GM12878 (cell line): ENCODE measurements around the gene STAC2. TPM values are rescaled to one million over a fixed set of nuclear protein-coding genes. Genes with fewer than 3 reads are reported as not detected.

Source experiments
- ATAC-seq: fragments of 200-7000 bp; cut with Tn5 transposase; 3 replicates; pipeline ENCODE4 v1.9.1; 2020; ENCODE audit warnings: mild to moderate bottlenecking, moderate library complexity
- BruUV-seq: library from RNA; stranded (reverse); fragments of 400-500 nt; replicated peaks from 2 replicates; lab custom pipeline; 2021; lab: Mats Ljungman, UMichigan
- CTCF ChIA-PET: fragments of 300-600 bp; sonication (Branson Sonifier 250); formaldehyde crosslinking; extraction: SDS; loops from one replicate; lab custom pipeline; 2021; ENCODE audit warnings: inconsistent platforms; lab: Yijun Ruan, JAX
- POLR2A ChIA-PET: fragments of 350-600 bp; formaldehyde crosslinking; extraction: SDS; loops from one replicate; lab custom pipeline; 2021; ENCODE audit warnings: inconsistent platforms; lab: Charles Lee
- RAD21 ChIA-PET: fragments of 300-600 bp; sonication (Branson Sonifier 250); formaldehyde crosslinking; loops from one replicate; lab custom pipeline; 2023; ENCODE audit warnings: antibody characterized with exemption; ENCODE audit not compliant: unreplicated experiment; lab: Charles Lee
- SMC1A ChIA-PET: fragments of 300-600 bp; sonication (Branson Sonifier 250); formaldehyde crosslinking; loops from one replicate; lab custom pipeline; 2023; ENCODE audit not compliant: unreplicated experiment, uncharacterized antibody; lab: Charles Lee
- DNase-seq: peaks from one replicate; pipeline ENCODE4 v3.0.0-alpha.2; 2011; ENCODE audit warnings: low read depth, low spot score
- FAIRE-seq: peaks from 3 replicates; lab custom pipeline; 2011; peaks lifted over from hg19 to GRCh38; lab: Jason Lieb, UNC
- H2AFZ ChIP-seq: 2 replicates; pipeline ENCODE4 v1.6.0; 2011; ENCODE audit warnings: low read depth, low read length, control low read depth; ENCODE audit not compliant: control insufficient read depth
- H3K27ac ChIP-seq: 2 replicates; pipeline ENCODE4 v1.5.1; 2011; ENCODE audit warnings: control low read depth; ENCODE audit not compliant: control insufficient read depth, insufficient read depth
- H3K27me3 ChIP-seq, 2 experiments: replicated peaks in 1 of 2; 2 replicates each; pipeline versions ENCODE4 v1.6.0 to v1.6.1; 2011; ENCODE audit warnings: low read length in 1 of 2; ENCODE audit not compliant: control insufficient read depth in 2 of 2, insufficient read depth in 2 of 2
- H3K36me3 ChIP-seq, 2 experiments: 2 replicates each; pipeline ENCODE4 v1.5.1; 2011; ENCODE audit warnings: low read length in 1 of 2; ENCODE audit not compliant: control insufficient read depth in 2 of 2, insufficient read depth in 2 of 2
- H3K4me1 ChIP-seq: 2 replicates; pipeline ENCODE4 v1.6.1; 2011; ENCODE audit warnings: mild to moderate bottlenecking, low read length, moderate library complexity, mixed read lengths; ENCODE audit not compliant: control insufficient read depth, insufficient read depth
- H3K4me2 ChIP-seq: 2 replicates; pipeline ENCODE4 v1.6.0; 2011; ENCODE audit warnings: control low read depth; ENCODE audit not compliant: control insufficient read depth, insufficient read depth
- H3K4me3 ChIP-seq: fragments of 200-600 bp; sonication (generic); 2 replicates; pipeline ENCODE4 v1.5.1; 2016
- H3K79me2 ChIP-seq: 2 replicates; pipeline ENCODE4 v1.6.0; 2011; ENCODE audit warnings: low read length; ENCODE audit not compliant: control insufficient read depth, insufficient read depth
- H3K9ac ChIP-seq: 2 replicates; pipeline ENCODE4 v1.8.0; 2011; ENCODE audit warnings: low read length, control low read depth, mixed read lengths; ENCODE audit not compliant: control insufficient read depth, insufficient read depth
- H3K9me3 ChIP-seq: replicated peaks from 3 replicates; pipeline ENCODE4 v1.5.1; 2011; ENCODE audit warnings: mild to moderate bottlenecking, low read length; ENCODE audit not compliant: control insufficient read depth, insufficient read depth
- H4K20me1 ChIP-seq: 2 replicates; pipeline ENCODE4 v1.6.0; 2011; ENCODE audit not compliant: control insufficient read depth, insufficient read depth
- EGR1 ChIP-seq, 2 experiments: IDR thresholded peaks; 1 replicate in 1 of 2; 2 replicates in 1 of 2; pipeline ENCODE4 v1.6.1; 2011 to 2012; ENCODE audit warnings: low read depth in 2 of 2, low read length in 2 of 2, borderline replicate concordance in 1 of 2, mild to moderate bottlenecking in 1 of 2, moderate library complexity in 1 of 2
- ESRRA ChIP-seq: IDR thresholded peaks from 2 replicates; pipeline ENCODE4 v1.6.1; 2012; ENCODE audit warnings: mild to moderate bottlenecking, low read length, improper control_type of control experiment
- GABPA ChIP-seq: IDR thresholded peaks from 2 replicates; pipeline ENCODE4 v1.6.1; 2014; ENCODE audit warnings: antibody characterized with exemption, low read depth, mild to moderate bottlenecking, inconsistent platforms
- HDAC2 ChIP-seq: fragments of 200-600 bp; sonication (generic); IDR thresholded peaks from 2 replicates; pipeline ENCODE4 v1.6.1; 2017
- HDAC6 ChIP-seq: fragments of 200-600 bp; sonication (generic); IDR thresholded peaks from one replicate; pipeline ENCODE4 v1.8.0; 2017; ENCODE audit warnings: antibody characterized with exemption; ENCODE audit not compliant: unreplicated experiment
- IRF4 ChIP-seq: IDR thresholded peaks from 2 replicates; pipeline ENCODE4 v1.6.1; 2011; ENCODE audit warnings: low read depth, low read length
- JUNB ChIP-seq: IDR thresholded peaks from 2 replicates; pipeline ENCODE4 v1.6.1; 2016; ENCODE audit warnings: antibody characterized with exemption, mild to moderate bottlenecking
- KAT2A ChIP-seq: conservative IDR thresholded peaks from 2 replicates; pipeline ENCODE4 v1.6.1; 2011; ENCODE audit warnings: low read depth, low read length; ENCODE audit not compliant: control insufficient read depth
- MEF2B ChIP-seq: fragments of 450-650 bp; IDR thresholded peaks from 2 replicates; pipeline ENCODE4 v1.6.1; 2018; ENCODE audit warnings: mild to moderate bottlenecking, moderate library complexity; ENCODE audit not compliant: partially characterized antibody, poor library complexity, severe bottlenecking
- NBN ChIP-seq: fragments of 450-650 bp; IDR thresholded peaks from 2 replicates; pipeline ENCODE4 v1.6.1; 2016
- NR2C1 ChIP-seq: fragments of 450-650 bp; IDR thresholded peaks from 2 replicates; pipeline ENCODE4 v1.6.1; 2017; ENCODE audit warnings: antibody characterized with exemption, mild to moderate bottlenecking, moderate library complexity
- POLR2AphosphoS2 ChIP-seq: IDR thresholded peaks from 2 replicates; pipeline ENCODE4 v1.6.1; 2011; ENCODE audit warnings: low read depth, mild to moderate bottlenecking, low read length, improper control_type of control experiment, moderate library complexity
- TAF1 ChIP-seq: IDR thresholded peaks from 2 replicates; pipeline ENCODE4 v1.6.1; 2011; ENCODE audit warnings: mild to moderate bottlenecking, low read depth, low read length, borderline replicate concordance
- TCF7 ChIP-seq: IDR thresholded peaks from 2 replicates; pipeline ENCODE4 v1.6.1; 2014; ENCODE audit warnings: antibody characterized with exemption, borderline replicate concordance
- USF1 ChIP-seq: IDR thresholded peaks from 2 replicates; pipeline ENCODE4 v1.6.1; 2011; ENCODE audit warnings: borderline replicate concordance, low read depth, mild to moderate bottlenecking, moderate library complexity, mixed read lengths, low read length; ENCODE audit not compliant: insufficient read depth; ENCODE audit errors: extremely low read length
- ZBTB4 ChIP-seq: fragments of 450-650 bp; formaldehyde crosslinking; IDR thresholded peaks from 2 replicates; pipeline ENCODE4 v1.4.0; 2022; ENCODE audit warnings: mild to moderate bottlenecking, moderate library complexity
- ZZZ3 ChIP-seq: IDR thresholded peaks from 2 replicates; pipeline ENCODE4 v1.6.1; 2011; ENCODE audit warnings: low read depth; ENCODE audit not compliant: control insufficient read depth, insufficient read length
- WGBS: methylation state at CpG from one replicate; pipeline ENCODE4 v1.1.6; 2016; ENCODE audit warnings: low lambda C conversion rate; ENCODE audit not compliant: insufficient replicate concordance, insufficient coverage; ENCODE audit errors: missing lambda C conversion rate; 5-methylcytosine and 5-hydroxymethylcytosine counted together
- in situ Hi-C: fragments of 300-500 bp; cut with MboI; formaldehyde crosslinking; loops from 9 replicates; pipeline ENCODE4 v1.14.3; 2018; ENCODE audit warnings: mixed read lengths
- intact Hi-C: fragments of 100-400 bp; cut with micrococcal nuclease; formaldehyde crosslinking; loops from one replicate; pipeline ENCODE4 v1.14.2; 2022; ENCODE audit not compliant: unreplicated experiment
- polyA plus RNA-seq, 11 experiments: library from polyadenylated mRNA; depleted of rRNA in 4 of 11; unstranded in 6 of 11; stranded (reverse) in 5 of 11; fragments of >200 nt; fragmentation: Nextera tagmentation in 4 of 11; fragmentation: Illumina TruSeq in 1 of 11; extraction: Ambion mirVana in 4 of 11; extraction: Trizol in 1 of 11; gene quantifications; 1 replicate in 1 of 11; 2 replicates in 10 of 11; pipeline versions ENCODE4 v1.2.1 to v1.2.3, GENCODE V29; 2011 to 2016; ENCODE audit warnings: inconsistent platforms in 2 of 11, missing spikeins in 2 of 11, low read depth in 1 of 11
- total RNA-seq, 4 experiments: library from RNA; depleted of rRNA in 3 of 4; stranded (reverse); fragments of >200 nt in 3 of 4; fragmentation: Illumina TruSeq in 1 of 4; extraction: Trizol in 1 of 4; gene quantifications; 2 replicates each; pipeline versions ENCODE4 v1.2.1 to v1.2.3, GENCODE V29; 2013 to 2021

The STAC2 gene
- total and polyA plus RNA-seq, 10 of the 15 experiments (the other 5 are each of a cell fraction or from before 2014, with no cell fraction given), result 0.04 TPM; not detected in 9

GRCh38 chr17:39170109-39170508 is 55.6 kb downstream of the STAC2 start:
- intact Hi-C loops, result no loop called here
- ChIA-PET POLR2A (no interaction called here), SMC1A (interaction anchor here (0.7 kb wide), 1 partner anchor 12 kb away, joined by 3 read pairs; no protein-coding TSS in a partner anchor), CTCF (interaction anchor here (0.6 to 1.9 kb wide), 3 partner anchors 61 to 754 kb away, joined by 3 to 10 read pairs (median 4); no protein-coding TSS in a partner anchor), RAD21 (interaction anchor here (0.7 to 1.9 kb wide), 3 partner anchors 17 to 187 kb away, joined by 3 to 7 read pairs (median 3); no protein-coding TSS in a partner anchor)
- Histone ChIP-seq H3K27me3 (peaks cover 0 to 2% of the 10 kb centered on the region in 2 experiments; a peak in 1 of 4 replicates), H4K20me1 (no peaks in the 10 kb centered on the region), H3K4me1 (peaks cover 9% of the 10 kb centered on the region), H2AFZ (no peak overlapping the region), H3K36me3 (no peaks in the 10 kb centered on the region), H3K79me2 (no peaks in the 10 kb centered on the region), H3K4me2 (no peak overlapping the region), H3K4me3 (no peak overlapping the region), H3K9ac (no peak overlapping the region), H3K27ac (no peak overlapping the region), H3K9me3 (no peaks in the 10 kb centered on the region)
- 0% methylated on average over 4 of the region's 4 CpGs for WGBS
- TF ChIP-seq MEF2B (no peak), ESRRA (no peak), ZBTB4 (no peak), GABPA (no peak), HDAC2 (no peak), NBN (no peak), NR2C1 (no peak), HDAC6 (no peak), POLR2AphosphoS2 (no peak), ZZZ3 (no peak), TAF1 (no peak), JUNB (no peak), KAT2A (no peak), IRF4 (no peak), EGR1 (IDR thresholded peaks at IDR 0.05; ENCODE audit: borderline replicate concordance in 1 of 2, low read depth in 2 of 2, low read length in 2 of 2) (no peak), TCF7 (no peak), USF1 (no peak)
- FAIRE-seq (no peak), DNase-seq (no peak), ATAC-seq (no peak)
- in situ Hi-C loops, result no loop called here
- no TSS peak for BruUV-seq
